Activated CD8-positive, alpha-beta memory T cell treated with anti-CD3 and anti-CD28 coated beads, Interleukin-2, amount 50 U/mL, for 24 hours (primary cell): ENCODE results near the gene NEUROD2.

Source experiments
- DNase-seq: peaks from one replicate; pipeline ENCODE4 v3.0.0-alpha.2; 2020; ENCODE audit errors: extremely low read depth

NEUROD2 gene

GRCh38 chr17:39580082-39580468, 27.6 kb downstream of the NEUROD2 start:
- DNase-seq: no peak

GRCh38 chr17:39579318-39580081, 28.2 kb downstream of the NEUROD2 start:
- DNase-seq: no peak

GRCh38 chr17:39578272-39578671, 29.4 kb downstream of the NEUROD2 start:
- DNase-seq: no peak

GRCh38 chr17:39576187-39576586, 31.5 kb downstream of the NEUROD2 start:
- no peak for DNase-seq

GRCh38 chr17:39573447-39574298, 34.0 kb downstream of the NEUROD2 start:
- DNase-seq: no peak

GRCh38 chr17:39572121-39572520, 35.6 kb downstream of the NEUROD2 start:
- no peak for DNase-seq

- no peak for DNase-seq
Measured at GRCh38 chr17:39569126-39569525, 38.6 kb downstream of the NEUROD2 start.

- DNase-seq: no peak
Measured at GRCh38 chr17:39568702-39569101, 39.0 kb downstream of the NEUROD2 start.

- no peak for DNase-seq
Measured at GRCh38 chr17:39566094-39566850, 41.4 kb downstream of the NEUROD2 start.

GRCh38 chr17:39564211-39564848, 43.4 kb downstream of the NEUROD2 start:
- DNase-seq: no peak

GRCh38 chr17:39563476-39563875, 44.2 kb downstream of the NEUROD2 start:
- DNase-seq: no peak

GRCh38 chr17:39562976-39563375, 44.7 kb downstream of the NEUROD2 start:
- no peak for DNase-seq

GRCh38 chr17:39562395-39562794, 45.3 kb downstream of the NEUROD2 start:
- DNase-seq: no peak

GRCh38 chr17:39556423-39556822, 51.3 kb downstream of the NEUROD2 start:
- DNase-seq: no peak

- DNase-seq: no peak
Measured at GRCh38 chr17:39555368-39555767, 52.4 kb downstream of the NEUROD2 start.
